Activated T-helper 2 cell treated with anti-CD3 and anti-CD28 coated beads, Interferon-gamma antibody, Interleukin-2, Interleukin-4, amounts not matched to agents 10 μg/mL and 5 μg/mL and 100 μg/mL, durations not matched to agents 14 hours and 24 hours and 36 hours (primary cell): ENCODE measurements around the gene ZNF805. TPM values are rescaled to one million over a fixed set of nuclear protein-coding genes. Genes with fewer than 3 reads are reported as not detected.
A peak's percentile ranks its signal among the peaks of the same experiment; 100 is the strongest.
"Not testable (repeated sequence)": the region's sequence is repeated elsewhere in the genome, so short reads cannot be mapped to it uniquely, and the experiment has no call there.

Source experiments
- DNase-seq: peaks from one replicate; pipeline ENCODE4 v3.0.0; 2021; ENCODE audit warnings: low spot score
- H3K27ac Mint-ChIP-seq: one replicate; pipeline ENCODE4 v1.8.0; 2021; ENCODE audit warnings: mixed read lengths
- H3K27me3 Mint-ChIP-seq: one replicate; pipeline ENCODE4 v1.8.0; 2021; ENCODE audit warnings: low read depth, mixed read lengths
- H3K36me3 Mint-ChIP-seq: one replicate; pipeline ENCODE4 v1.8.0; 2021; ENCODE audit warnings: low read depth, mixed read lengths
- H3K4me1 Mint-ChIP-seq: one replicate; pipeline ENCODE4 v1.8.0; 2021; ENCODE audit warnings: low read depth, mixed read lengths
- H3K4me3 Mint-ChIP-seq: one replicate; pipeline ENCODE4 v1.8.0; 2021; ENCODE audit warnings: low read depth, mild to moderate bottlenecking, moderate library complexity, mixed read lengths
- H3K9me3 Mint-ChIP-seq: one replicate; pipeline ENCODE4 v1.8.0; 2021; ENCODE audit warnings: mixed read lengths
- intact Hi-C: fragments of 100-400 bp; cut with micrococcal nuclease; formaldehyde crosslinking; loops from one replicate; pipeline ENCODE4 v1.15.1; 2023
- total RNA-seq: library from RNA; stranded (reverse); gene quantifications from 2 replicates; pipeline ENCODE4 v1.2.3, GENCODE V29; 2022

Gene ZNF805
- 6.6 and 6.9 TPM in 2 replicates for total RNA-seq

DNA sequence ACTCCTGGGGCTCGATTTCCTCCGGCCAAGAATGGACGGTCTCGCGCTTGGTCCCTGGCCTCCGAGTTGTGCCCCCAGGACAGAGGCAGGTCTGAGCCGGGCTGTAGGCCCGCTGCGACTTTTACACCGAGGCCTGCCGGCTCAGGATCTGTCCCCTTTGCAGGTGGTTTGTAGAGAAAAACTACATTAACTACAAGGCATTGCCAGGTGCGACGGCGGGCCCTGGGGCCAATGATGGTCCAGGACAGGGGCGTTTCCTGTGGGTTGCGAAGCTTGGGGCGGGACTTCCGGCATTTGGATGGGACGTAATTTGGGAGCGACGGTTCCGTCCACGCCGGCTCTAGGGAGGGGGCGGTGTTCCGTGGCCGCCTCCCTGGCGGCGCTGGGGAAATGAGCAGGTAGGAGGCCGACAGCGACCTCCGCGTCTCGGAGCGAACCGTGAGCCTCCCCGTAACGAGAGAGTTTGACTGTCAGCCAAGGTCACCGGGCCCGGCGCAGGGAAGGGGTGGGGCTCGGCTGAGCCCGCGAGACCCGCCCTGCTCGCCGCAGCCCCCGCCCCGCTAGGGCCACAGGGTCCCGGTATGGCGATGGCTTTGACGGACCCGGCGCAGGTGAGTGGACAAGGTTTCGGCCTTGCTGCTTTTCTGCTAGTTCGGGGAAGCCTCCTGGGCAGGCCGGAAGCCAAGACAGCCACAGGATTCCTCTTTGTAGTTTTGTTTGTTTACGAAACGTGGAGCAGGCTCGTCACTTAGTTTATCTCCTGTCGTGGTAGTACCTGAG lies at the start of gene ZNF805:
Gene ZNF805 (plus strand): TSS at position 322 of the 780 bp plus-strand sequence. CDS start 260 bp downstream, at position 582.
- Mint-ChIP-seq H3K27me3 (no peaks in the 10 kb centered on the region), H3K4me3 (peak within 1 kb of the TSS; percentile 92), H3K4me1 (peaks cover 16% of the 10 kb centered on the region), H3K36me3 (peaks cover 30% of the 10 kb centered on the region), H3K27ac (peak within 1 kb of the TSS; percentile 90), H3K9me3 (peaks cover 16% of the 10 kb centered on the region)
- intact Hi-C loops = loop anchor here (1.0 to 2.0 kb wide), 5 partner anchors 40 to 123 kb away; partner anchors contain the start of genes TRAPPC2B, ZNF264, ZNF304 and ZNF460
- peak; percentile 93 for DNase-seq

DNA sequence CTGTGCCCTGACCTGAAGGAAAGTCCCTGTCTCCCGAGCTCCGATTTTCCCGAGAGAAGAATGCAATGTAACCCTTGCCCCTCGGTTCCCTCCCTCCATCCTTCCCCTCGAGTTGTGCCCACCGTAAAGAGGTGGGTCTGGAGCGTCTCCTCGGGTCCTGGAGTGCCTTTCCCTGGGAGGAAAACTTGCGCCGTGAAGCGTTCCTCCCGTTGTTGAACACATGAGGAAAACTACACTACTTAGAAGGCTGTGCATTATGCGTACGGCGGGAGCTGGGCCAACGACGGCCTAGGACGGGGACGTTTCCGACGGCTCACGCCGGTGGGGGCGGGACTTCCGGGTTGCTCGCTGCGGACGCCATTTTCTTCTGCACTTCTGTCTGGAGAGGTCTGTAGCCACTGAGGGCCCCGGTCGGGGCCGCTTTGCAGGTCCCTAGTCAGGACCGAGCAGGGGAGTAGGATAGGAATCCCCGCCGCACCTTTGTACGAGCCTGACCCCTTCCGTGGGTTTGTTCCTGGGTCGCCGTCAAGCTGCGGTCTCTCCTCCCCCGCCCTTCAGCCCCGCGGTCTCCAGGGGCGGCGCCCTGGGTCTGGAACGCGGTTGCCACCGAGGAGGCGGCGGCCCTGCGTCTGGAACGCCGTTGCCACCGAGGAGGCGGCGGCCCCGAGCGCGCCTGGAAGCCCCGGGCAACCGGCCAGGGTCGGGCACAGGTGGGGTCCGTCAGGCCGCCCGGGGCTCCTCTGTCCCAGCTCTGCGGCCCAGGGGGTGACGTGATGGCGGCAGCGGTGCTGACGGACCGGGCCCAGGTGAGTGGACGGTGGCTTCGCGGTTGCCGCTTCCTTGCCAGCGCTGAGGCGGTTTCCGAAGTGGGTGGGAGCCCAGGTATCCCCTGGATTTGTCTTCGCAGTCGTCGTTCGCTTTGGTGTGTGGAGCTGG lies 49.0 kb upstream of the ZNF805 start, which contains the start of gene ZNF264:
Gene ZNF264 (plus strand): TSS at position 360 of the 936 bp plus-strand sequence. CDS start 414 bp downstream, at position 774.
- Mint-ChIP-seq H3K27me3 (no peaks in the 10 kb centered on the region), H3K4me3 (peak within 1 kb of the TSS; percentile 91), H3K27ac (peak within 1 kb of the TSS; percentile 83), H3K9me3 (peaks cover 57% of the 10 kb centered on the region), H3K36me3 (peaks cover 66% of the 10 kb centered on the region), H3K4me1 (peaks cover 19% of the 10 kb centered on the region)
- intact Hi-C loops = loop anchor here (2.0 to 5.0 kb wide), 2 partner anchors 49 to 91 kb away; partner anchors contain the start of genes ZNF460 and ZNF805
- peak; percentile 84 for DNase-seq

DNA sequence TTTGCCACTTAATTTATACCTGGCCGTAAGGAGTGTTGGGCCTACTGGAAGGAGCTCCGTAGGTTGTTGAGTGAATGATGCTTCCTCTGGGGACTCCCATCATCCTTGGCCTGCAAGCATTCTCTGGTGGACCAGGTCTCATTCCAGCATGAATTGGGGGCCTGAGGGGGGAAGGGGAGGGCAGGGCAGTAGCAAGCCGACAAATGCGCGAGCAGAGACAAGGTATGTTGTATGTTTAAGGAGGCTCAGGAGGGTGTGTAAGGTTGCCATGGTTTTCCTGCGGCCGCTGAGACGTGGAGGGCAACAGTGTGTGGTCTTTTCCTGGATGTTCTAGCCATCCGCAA lies 48.4 kb upstream of the ZNF805 start:
- Mint-ChIP-seq H3K27ac (peak overlapping the region; percentile 81), H3K4me1 (peaks cover 19% of the 10 kb centered on the region), H3K4me3 (peak overlapping the region; percentile 91), H3K27me3 (no peaks in the 10 kb centered on the region), H3K9me3 (peaks cover 62% of the 10 kb centered on the region), H3K36me3 (peaks cover 72% of the 10 kb centered on the region)
- intact Hi-C loops = loop anchor here (5.0 kb wide), 1 partner anchor 90 kb away; the partner anchor contains the start of gene ZNF460
- no peak for DNase-seq

DNA sequence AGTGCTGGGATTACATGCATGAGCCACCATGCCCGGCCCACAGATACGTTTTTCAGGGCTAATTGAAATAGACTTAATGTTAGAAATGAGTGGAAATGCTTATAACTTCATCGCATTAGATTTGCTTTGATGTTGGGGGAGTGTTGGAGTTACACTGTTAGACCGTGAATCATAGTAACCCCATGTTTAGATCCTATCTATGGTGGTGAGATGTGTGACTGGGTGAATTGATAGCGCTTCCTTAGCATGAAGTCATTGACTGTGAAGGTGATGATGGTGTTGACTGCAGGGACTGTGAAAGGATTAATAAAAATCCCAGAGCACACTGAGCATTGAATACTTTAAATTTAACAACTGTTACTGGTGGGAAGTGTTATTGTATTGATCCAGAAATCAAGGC lies 47.4 kb upstream of the ZNF805 start:
- Mint-ChIP-seq H3K27me3 (no peaks in the 10 kb centered on the region), H3K9me3 (peaks cover 56% of the 10 kb centered on the region), H3K4me1 (peaks cover 19% of the 10 kb centered on the region), H3K27ac (peak overlapping the region; percentile 55), H3K4me3 (peak overlapping the region; percentile 91), H3K36me3 (peaks cover 82% of the 10 kb centered on the region)
- intact Hi-C loops = loop anchor here (5.0 kb wide), 1 partner anchor 89 kb away; the partner anchor contains the start of gene ZNF460
- no peak for DNase-seq

DNA sequence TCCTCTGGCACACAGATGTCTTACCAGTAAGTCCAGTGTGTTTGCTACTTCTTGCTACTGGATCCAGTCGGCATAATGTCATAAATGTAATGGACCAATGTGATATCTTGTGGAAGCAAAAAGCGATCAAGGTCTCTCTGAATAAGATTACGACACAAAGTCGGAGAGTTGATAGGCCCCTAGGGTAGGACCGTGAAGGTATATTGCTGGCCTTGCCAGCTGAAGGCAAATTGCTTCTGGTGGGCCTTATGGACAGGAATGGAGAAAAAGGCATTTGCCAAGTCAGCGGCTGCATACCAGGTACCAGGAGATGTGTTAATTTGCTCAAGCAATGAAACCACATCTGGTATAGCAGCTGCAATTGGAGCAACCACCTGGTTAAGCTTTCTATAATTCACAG lies 42.6 kb upstream of the ZNF805 start:
- H3K27me3 Mint-ChIP-seq, DNase-seq, H3K4me3 Mint-ChIP-seq, intact Hi-C loops, H3K27ac Mint-ChIP-seq: not testable (repeated sequence)
- peaks cover 96% of the 10 kb centered on the region for H3K36me3 Mint-ChIP-seq
- H3K9me3 Mint-ChIP-seq = peaks cover 42% of the 10 kb centered on the region
- H3K4me1 Mint-ChIP-seq = peaks cover 12% of the 10 kb centered on the region

DNA sequence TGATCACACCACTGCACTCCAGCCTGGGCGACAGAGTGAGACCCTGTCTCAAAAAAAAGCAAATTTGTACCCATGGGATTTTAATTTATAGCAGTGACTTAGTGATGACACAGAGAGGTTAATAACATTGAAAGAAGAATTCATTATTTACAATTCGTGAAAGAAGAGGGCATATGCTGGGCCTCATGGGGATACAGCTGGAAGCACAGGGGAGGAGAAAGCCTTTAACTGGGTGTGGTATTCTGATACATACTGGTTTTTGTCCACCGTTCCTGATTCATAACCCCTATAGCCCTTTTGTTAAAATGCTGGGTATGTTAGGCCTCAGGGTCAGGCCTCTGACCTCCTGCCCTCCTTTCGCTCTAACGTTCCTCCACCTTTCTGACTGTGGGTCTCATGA lies 38.3 kb upstream of the ZNF805 start:
- Mint-ChIP-seq H3K4me1 (no peaks in the 10 kb centered on the region), H3K36me3 (peaks cover 92% of the 10 kb centered on the region), H3K27me3 (no peaks in the 10 kb centered on the region), H3K4me3 (no peak overlapping the region), H3K9me3 (peaks cover 34% of the 10 kb centered on the region), H3K27ac (no peak overlapping the region)
- DNase-seq = no peak
- intact Hi-C loops = no loop called here

DNA sequence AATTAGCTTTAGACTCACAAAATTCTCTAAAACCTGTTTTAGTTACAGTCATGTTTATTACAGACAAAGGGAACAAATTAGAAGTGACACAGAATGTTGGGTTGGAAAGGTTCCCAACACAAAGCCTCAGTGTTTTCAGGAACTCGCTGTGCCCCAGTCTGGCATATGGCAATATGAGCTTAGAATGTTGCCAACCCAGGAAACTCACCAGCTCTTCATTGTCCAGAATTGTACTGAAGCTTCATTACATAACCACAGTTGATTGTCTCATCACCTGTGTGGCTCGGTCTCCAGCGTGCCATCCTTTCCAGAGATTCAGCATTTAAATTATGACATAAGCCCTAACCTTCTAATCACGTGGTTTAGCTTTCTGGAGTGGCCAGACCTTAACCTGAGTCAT lies 30.1 kb upstream of the ZNF805 start:
- no peak overlapping the region for H3K4me3 Mint-ChIP-seq
- no peak for DNase-seq
- intact Hi-C loops = no loop called here
- H3K27me3 Mint-ChIP-seq = no peaks in the 10 kb centered on the region
- peaks cover 58% of the 10 kb centered on the region for H3K9me3 Mint-ChIP-seq
- no peaks in the 10 kb centered on the region for H3K4me1 Mint-ChIP-seq
- H3K36me3 Mint-ChIP-seq = peaks cover 89% of the 10 kb centered on the region
- no peak overlapping the region for H3K27ac Mint-ChIP-seq

DNA sequence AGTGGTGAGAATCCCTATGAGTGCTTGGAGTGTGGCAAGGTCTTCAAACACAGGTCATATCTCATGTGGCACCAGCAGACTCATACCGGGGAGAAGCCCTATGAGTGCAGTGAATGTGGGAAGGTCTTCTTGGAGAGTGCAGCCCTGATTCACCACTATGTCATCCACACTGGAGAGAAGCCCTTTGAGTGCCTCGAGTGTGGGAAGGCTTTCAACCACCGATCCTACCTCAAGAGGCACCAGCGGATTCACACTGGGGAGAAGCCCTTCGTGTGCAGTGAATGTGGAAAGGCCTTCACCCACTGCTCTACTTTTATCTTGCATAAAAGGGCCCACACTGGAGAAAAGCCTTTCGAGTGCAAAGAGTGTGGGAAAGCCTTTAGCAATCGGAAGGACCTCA lies 28.3 kb upstream of the ZNF805 start:
- intact Hi-C loops = no loop called here
- H3K9me3 Mint-ChIP-seq = peaks cover 69% of the 10 kb centered on the region
- peaks cover 88% of the 10 kb centered on the region for H3K36me3 Mint-ChIP-seq
- no peaks in the 10 kb centered on the region for H3K27me3 Mint-ChIP-seq
- H3K4me1 Mint-ChIP-seq = no peaks in the 10 kb centered on the region
- DNase-seq = no peak
- H3K4me3 Mint-ChIP-seq = no peak overlapping the region
- H3K27ac Mint-ChIP-seq = no peak overlapping the region

DNA sequence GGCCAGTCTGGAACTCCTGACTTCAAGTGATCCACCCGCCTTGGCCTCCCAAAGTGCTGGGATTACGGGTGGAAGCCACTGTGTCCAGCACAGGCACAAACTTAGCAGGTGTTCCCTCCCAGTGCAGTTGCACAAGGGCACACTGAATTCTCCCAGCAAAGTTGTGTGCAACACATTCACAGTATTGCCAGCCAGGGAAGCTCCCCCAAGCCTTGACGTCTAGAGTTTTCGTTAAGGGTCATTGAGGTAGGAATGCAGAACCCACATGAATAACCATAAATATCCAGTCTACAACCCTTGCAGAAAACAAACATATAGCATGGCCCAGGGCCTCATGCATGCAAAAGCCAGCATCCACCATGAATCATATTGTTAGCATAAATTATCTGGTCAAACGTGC lies 12.9 kb upstream of the ZNF805 start:
- DNase-seq = no peak
- intact Hi-C loops = no loop called here
- Mint-ChIP-seq H3K4me3 (no peak overlapping the region), H3K27me3 (no peaks in the 10 kb centered on the region), H3K9me3 (peaks cover 43% of the 10 kb centered on the region), H3K4me1 (no peaks in the 10 kb centered on the region), H3K27ac (no peak overlapping the region), H3K36me3 (peaks cover 3% of the 10 kb centered on the region)

DNA sequence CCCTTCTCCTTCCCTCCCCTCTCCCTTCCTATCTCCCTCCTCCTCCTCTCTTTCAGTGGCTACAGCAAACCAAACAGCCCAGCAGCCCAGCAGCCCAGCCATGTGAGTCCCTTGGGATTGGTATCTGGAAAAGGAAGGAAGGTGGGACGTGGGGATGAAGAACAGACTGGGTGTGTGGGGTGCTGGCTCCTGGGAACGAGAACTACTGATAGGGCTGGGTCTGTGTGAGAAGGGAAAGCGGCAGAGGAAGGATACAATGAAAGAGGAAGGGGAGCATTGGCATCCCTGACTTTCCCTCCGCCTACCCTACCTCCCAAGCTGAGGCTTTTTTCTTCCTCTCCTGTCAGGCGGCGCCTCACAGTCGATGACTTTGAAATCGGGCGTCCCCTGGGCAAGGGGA lies 8.7 kb upstream of the ZNF805 start:
- H3K27ac Mint-ChIP-seq = no peak overlapping the region
- DNase-seq = no peak
- H3K36me3 Mint-ChIP-seq = no peaks in the 10 kb centered on the region
- H3K4me1 Mint-ChIP-seq = no peaks in the 10 kb centered on the region
- intact Hi-C loops = no loop called here
- H3K4me3 Mint-ChIP-seq = no peak overlapping the region
- H3K9me3 Mint-ChIP-seq = peaks cover 28% of the 10 kb centered on the region
- no peaks in the 10 kb centered on the region for H3K27me3 Mint-ChIP-seq

DNA sequence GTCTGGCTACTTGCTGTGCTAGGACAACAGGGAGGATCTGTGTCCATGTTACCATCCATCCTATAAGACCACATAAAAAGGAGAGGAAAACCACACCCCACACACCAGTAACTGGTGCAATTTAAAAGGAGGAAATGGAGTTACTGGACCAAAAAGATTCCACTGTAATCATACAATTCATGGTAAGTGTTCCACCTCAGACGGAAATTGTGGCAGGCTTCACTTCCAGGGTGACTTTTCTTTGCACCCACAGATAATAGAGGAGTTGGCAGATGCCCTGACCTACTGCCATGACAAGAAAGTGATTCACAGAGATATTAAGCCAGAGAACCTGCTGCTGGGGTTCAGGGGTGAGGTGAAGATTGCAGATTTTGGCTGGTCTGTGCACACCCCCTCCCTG lies 7.2 kb upstream of the ZNF805 start:
- Mint-ChIP-seq H3K27ac (no peak overlapping the region), H3K4me1 (no peaks in the 10 kb centered on the region), H3K4me3 (no peak overlapping the region), H3K27me3 (no peaks in the 10 kb centered on the region), H3K9me3 (peaks cover 20% of the 10 kb centered on the region), H3K36me3 (no peaks in the 10 kb centered on the region)
- DNase-seq = no peak
- intact Hi-C loops = no loop called here

DNA sequence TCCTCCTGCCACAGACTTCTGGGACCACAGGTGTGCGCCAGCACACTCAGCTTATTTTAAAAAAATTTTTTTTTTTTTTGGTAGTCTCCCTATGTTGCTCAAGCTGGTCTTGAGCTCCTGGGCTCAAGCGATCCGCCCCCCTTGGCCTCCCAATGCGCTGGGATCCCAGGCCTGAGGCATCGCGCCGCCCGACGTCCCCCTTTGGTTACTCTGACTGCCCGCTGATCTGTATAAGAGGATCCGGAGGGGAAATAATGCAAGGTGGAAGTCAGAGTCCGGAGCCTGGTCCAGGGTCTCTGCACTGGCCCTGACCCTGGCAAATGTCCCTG lies 486 bp upstream of the ZNF805 start:
- Mint-ChIP-seq H3K9me3 (peaks cover 16% of the 10 kb centered on the region), H3K27me3 (no peaks in the 10 kb centered on the region), H3K4me3 (peak overlapping the region; percentile 92), H3K4me1 (peaks cover 16% of the 10 kb centered on the region), H3K27ac (peak overlapping the region; percentile 90), H3K36me3 (peaks cover 24% of the 10 kb centered on the region)
- intact Hi-C loops = loop anchor here (1.0 to 2.0 kb wide), 5 partner anchors 40 to 123 kb away; partner anchors contain the start of genes TRAPPC2B, ZNF264, ZNF304 and ZNF460
- DNase-seq = no peak
